K562 (cell line): Measurements from ENCODE around the gene WDR47. TPM values are rescaled to one million over a fixed set of nuclear protein-coding genes. Genes with fewer than 3 reads are reported as not detected.

Experiments
- CC2D1A ChIP-seq: fragments of 450-650 bp; IDR thresholded peaks from 2 replicates; pipeline ENCODE4 v1.6.1; 2017; ENCODE audit warnings: mild to moderate bottlenecking
- KAT7 ChIP-seq: sonication (generic); formaldehyde crosslinking; IDR thresholded peaks from 2 replicates; pipeline ENCODE4 v1.8.0; 2022; ENCODE audit warnings: missing genetic modification reagents, mild to moderate bottlenecking, borderline replicate concordance
- PML ChIP-seq: IDR thresholded peaks from 2 replicates; pipeline ENCODE4 v1.6.1; 2012; ENCODE audit warnings: low read length, inconsistent platforms
- RFX1 ChIP-seq: fragments of 450-650 bp; IDR thresholded peaks from 2 replicates; pipeline ENCODE4 v1.6.1; 2016; ENCODE audit warnings: mild to moderate bottlenecking, moderate library complexity
- polyA plus RNA-seq, 8 experiments: library from polyadenylated mRNA; depleted of rRNA in 4 of 8; stranded (reverse) in 5 of 8; unstranded in 3 of 8; fragments of >200 nt; fragmentation: Nextera tagmentation in 2 of 8; fragmentation: Illumina TruSeq in 1 of 8; extraction: Ambion mirVana in 2 of 8; extraction: Trizol in 1 of 8; gene quantifications; 2 replicates each; pipeline versions ENCODE4 v1.2.1 to v1.2.3, GENCODE V29; 2011 to 2014; ENCODE audit warnings: inconsistent platforms in 1 of 8, missing spikeins in 1 of 8
- total RNA-seq, 7 experiments: library from RNA; depleted of rRNA in 6 of 7; stranded (reverse); fragments of >200 nt in 6 of 7; fragmentation: Illumina TruSeq in 2 of 7; extraction: Trizol in 2 of 7; gene quantifications; 2 replicates each; pipeline versions ENCODE4 v1.2.1 to v1.2.3, GENCODE V29; 2011 to 2021; ENCODE audit warnings: low replicate concordance in 1 of 7
- TF ChIP-seq, protein P1 (sequence below): fragments of 450-650 bp; IDR thresholded peaks from 2 replicates; pipeline ENCODE4 v1.6.1; 2016; ENCODE audit warnings: low read depth
- TF ChIP-seq, protein P2 (sequence below), 2 experiments: fragments of 450-650 bp; formaldehyde crosslinking in 1 of 2; IDR thresholded peaks; 2 replicates each; pipeline versions ENCODE4 v1.4.0 to v1.6.1; 2014 to 2020; ENCODE audit warnings: mild to moderate bottlenecking in 2 of 2, borderline replicate concordance in 1 of 2, low read depth in 1 of 2
- TF ChIP-seq, protein P3 (sequence below): sonication (generic); formaldehyde crosslinking; IDR thresholded peaks from 2 replicates; pipeline ENCODE4 v1.5.0; 2020; ENCODE audit warnings: missing genetic modification reagents
- TF ChIP-seq, protein P4 (sequence below): sonication (generic); formaldehyde crosslinking; IDR thresholded peaks from 2 replicates; pipeline ENCODE4 v1.8.1; 2022; ENCODE audit warnings: missing genetic modification reagents

Gene WDR47
- total and polyA plus RNA-seq, 9 of the 15 experiments (the other 6 are each of a cell fraction or from before 2014, with no cell fraction given), result 1.3 to 10.1 (median 4.9) TPM

DNA sequence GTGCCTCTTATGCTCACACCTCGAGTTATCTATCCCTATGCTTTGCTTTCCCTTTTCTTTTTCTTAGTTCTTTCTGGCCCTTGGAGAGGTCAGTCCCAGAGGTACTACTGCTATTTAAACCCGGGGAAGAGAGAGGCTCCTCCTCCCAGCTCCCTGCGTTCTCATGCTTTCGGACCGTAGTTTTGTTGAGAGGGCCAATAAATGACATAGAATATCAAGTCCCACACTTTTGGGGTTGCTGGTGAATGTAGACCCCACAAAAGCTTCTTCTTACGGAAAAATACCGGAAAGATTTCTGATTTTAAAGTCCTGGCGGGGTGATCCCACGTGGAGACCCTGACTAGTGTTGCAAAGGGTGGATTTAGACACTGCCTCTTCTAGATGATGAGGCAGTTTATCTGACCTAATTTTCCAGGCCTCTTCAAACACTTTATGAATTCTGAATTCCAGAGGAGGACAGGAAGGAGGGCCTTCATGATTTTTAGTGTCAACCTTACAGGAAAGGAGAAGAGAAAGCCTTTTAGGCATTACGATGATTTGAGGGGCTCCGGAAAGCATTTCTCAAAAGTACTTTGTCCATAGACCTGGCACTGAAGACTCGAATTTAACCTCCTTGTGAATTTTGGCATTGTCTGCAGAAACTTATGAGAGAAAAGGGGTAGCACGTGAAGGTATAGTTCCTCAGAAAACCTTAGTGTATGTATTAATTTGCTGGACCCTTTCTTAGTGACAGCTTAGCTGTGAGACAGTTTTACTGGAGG lies 49.4 kb upstream of the WDR47 start (continued):
- TF ChIP-seq, protein P1, sequence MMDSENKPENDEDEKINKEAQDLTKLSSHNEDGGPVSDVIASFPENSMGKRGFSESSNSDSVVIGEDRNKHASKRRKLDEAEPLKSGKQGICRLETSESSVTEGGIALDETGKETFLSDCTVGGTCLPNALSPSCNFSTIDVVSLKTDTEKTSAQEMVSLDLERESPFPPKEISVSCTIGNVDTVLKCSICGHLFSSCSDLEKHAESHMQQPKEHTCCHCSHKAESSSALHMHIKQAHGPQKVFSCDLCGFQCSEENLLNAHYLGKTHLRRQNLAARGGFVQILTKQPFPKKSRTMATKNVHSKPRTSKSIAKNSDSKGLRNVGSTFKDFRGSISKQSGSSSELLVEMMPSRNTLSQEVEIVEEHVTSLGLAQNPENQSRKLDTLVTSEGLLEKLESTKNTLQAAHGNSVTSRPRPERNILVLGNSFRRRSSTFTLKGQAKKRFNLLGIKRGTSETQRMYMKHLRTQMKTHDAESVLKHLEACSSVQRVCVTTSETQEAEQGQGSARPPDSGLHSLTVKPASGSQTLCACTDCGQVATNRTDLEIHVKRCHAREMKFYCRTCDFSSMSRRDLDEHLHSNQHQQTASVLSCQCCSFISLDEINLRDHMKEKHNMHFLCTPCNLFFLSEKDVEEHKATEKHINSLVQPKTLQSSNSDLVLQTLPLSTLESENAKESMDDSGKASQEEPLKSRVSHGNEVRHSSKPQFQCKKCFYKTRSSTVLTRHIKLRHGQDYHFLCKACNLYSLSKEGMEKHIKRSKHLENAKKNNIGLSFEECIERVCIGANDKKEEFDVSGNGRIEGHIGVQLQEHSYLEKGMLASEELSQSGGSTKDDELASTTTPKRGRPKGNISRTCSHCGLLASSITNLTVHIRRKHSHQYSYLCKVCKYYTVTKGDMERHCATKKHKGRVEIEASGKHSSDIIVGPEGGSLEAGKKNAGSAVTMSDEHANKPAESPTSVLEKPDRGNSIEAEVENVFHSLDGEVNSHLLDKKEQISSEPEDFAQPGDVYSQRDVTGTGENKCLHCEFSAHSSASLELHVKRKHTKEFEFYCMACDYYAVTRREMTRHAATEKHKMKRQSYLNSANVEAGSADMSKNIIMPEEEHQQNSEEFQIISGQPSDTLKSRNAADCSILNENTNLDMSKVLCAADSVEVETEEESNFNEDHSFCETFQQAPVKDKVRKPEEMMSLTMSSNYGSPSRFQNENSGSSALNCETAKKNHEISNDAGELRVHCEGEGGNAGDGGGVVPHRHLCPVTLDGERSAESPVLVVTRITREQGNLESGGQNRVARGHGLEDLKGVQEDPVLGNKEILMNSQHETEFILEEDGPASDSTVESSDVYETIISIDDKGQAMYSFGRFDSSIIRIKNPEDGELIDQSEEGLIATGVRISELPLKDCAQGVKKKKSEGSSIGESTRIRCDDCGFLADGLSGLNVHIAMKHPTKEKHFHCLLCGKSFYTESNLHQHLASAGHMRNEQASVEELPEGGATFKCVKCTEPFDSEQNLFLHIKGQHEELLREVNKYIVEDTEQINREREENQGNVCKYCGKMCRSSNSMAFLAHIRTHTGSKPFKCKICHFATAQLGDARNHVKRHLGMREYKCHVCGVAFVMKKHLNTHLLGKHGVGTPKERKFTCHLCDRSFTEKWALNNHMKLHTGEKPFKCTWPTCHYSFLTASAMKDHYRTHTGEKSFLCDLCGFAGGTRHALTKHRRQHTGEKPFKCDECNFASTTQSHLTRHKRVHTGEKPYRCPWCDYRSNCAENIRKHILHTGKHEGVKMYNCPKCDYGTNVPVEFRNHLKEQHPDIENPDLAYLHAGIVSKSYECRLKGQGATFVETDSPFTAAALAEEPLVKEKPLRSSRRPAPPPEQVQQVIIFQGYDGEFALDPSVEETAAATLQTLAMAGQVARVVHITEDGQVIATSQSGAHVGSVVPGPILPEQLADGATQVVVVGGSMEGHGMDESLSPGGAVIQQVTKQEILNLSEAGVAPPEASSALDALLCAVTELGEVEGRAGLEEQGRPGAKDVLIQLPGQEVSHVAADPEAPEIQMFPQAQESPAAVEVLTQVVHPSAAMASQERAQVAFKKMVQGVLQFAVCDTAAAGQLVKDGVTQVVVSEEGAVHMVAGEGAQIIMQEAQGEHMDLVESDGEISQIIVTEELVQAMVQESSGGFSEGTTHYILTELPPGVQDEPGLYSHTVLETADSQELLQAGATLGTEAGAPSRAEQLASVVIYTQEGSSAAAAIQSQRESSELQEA, result no peak
- TF ChIP-seq, protein P2, sequence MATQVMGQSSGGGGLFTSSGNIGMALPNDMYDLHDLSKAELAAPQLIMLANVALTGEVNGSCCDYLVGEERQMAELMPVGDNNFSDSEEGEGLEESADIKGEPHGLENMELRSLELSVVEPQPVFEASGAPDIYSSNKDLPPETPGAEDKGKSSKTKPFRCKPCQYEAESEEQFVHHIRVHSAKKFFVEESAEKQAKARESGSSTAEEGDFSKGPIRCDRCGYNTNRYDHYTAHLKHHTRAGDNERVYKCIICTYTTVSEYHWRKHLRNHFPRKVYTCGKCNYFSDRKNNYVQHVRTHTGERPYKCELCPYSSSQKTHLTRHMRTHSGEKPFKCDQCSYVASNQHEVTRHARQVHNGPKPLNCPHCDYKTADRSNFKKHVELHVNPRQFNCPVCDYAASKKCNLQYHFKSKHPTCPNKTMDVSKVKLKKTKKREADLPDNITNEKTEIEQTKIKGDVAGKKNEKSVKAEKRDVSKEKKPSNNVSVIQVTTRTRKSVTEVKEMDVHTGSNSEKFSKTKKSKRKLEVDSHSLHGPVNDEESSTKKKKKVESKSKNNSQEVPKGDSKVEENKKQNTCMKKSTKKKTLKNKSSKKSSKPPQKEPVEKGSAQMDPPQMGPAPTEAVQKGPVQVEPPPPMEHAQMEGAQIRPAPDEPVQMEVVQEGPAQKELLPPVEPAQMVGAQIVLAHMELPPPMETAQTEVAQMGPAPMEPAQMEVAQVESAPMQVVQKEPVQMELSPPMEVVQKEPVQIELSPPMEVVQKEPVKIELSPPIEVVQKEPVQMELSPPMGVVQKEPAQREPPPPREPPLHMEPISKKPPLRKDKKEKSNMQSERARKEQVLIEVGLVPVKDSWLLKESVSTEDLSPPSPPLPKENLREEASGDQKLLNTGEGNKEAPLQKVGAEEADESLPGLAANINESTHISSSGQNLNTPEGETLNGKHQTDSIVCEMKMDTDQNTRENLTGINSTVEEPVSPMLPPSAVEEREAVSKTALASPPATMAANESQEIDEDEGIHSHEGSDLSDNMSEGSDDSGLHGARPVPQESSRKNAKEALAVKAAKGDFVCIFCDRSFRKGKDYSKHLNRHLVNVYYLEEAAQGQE (IDR thresholded peaks at IDR 0.05; ENCODE audit: borderline replicate concordance), result no peak
- TF ChIP-seq, protein P2 (CRISPR knock-in tag; IDR thresholded peaks at IDR 0.05; ENCODE audit: low read depth), result no peak
- TF ChIP-seq, protein P3, sequence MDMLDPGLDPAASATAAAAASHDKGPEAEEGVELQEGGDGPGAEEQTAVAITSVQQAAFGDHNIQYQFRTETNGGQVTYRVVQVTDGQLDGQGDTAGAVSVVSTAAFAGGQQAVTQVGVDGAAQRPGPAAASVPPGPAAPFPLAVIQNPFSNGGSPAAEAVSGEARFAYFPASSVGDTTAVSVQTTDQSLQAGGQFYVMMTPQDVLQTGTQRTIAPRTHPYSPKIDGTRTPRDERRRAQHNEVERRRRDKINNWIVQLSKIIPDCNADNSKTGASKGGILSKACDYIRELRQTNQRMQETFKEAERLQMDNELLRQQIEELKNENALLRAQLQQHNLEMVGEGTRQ, result no peak
- TF ChIP-seq CC2D1A, result no peak
- no peak for TF ChIP-seq RFX1
- 0 out of 2 replicates have a peak, but pooled peaks have one; percentile 12 for TF ChIP-seq PML
- TF ChIP-seq, protein P4, sequence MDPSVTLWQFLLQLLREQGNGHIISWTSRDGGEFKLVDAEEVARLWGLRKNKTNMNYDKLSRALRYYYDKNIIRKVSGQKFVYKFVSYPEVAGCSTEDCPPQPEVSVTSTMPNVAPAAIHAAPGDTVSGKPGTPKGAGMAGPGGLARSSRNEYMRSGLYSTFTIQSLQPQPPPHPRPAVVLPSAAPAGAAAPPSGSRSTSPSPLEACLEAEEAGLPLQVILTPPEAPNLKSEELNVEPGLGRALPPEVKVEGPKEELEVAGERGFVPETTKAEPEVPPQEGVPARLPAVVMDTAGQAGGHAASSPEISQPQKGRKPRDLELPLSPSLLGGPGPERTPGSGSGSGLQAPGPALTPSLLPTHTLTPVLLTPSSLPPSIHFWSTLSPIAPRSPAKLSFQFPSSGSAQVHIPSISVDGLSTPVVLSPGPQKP (CRISPR knock-in tag), result no peak
- no peak for TF ChIP-seq KAT7 (CRISPR knock-in tag)
